Esophagus squamous epithelium (tissue), 5 donors: ENCODE data around the gene IGSF6. TPM values are rescaled to one million over a fixed set of nuclear protein-coding genes. Genes with fewer than 3 reads are reported as not detected.
"Not testable (repeated sequence)": the region's sequence is repeated elsewhere in the genome, so short reads cannot be mapped to it uniquely, and the experiment has no call there.

Experiments
- DNase-seq: peaks from one replicate; lab custom pipeline; 2025; lab: John Stamatoyannopoulos, UW
- H3K27ac ChIP-seq, 4 donors: fragments of 200-600 bp; sonication (generic); one replicate each; pipeline ENCODE4 v1.5.1; 2016 to 2019; ENCODE audit warnings: mild to moderate bottlenecking in 1 of 4
- H3K27me3 ChIP-seq, 4 donors: fragments of 200-600 bp; sonication (generic); 1 replicate in 3 of 4; 2 replicates in 1 of 4; pipeline versions ENCODE4 v1.5.1 to v1.6.0; 2017 to 2021; ENCODE audit warnings: antibody characterized with exemption in 1 of 4
- H3K36me3 ChIP-seq, 3 donors: fragments of 200-600 bp; sonication (generic); one replicate each; pipeline ENCODE4 v1.5.1; 2016 to 2019
- H3K4me1 ChIP-seq, 3 donors: fragments of 200-600 bp; sonication (generic); one replicate each; pipeline ENCODE4 v1.5.1; 2017 to 2019
- H3K4me3 ChIP-seq, 4 donors: fragments of 200-600 bp; sonication (generic); 1 replicate in 3 of 4; 2 replicates in 1 of 4; pipeline ENCODE4 v1.5.1; 2016 to 2019; ENCODE audit warnings: mild to moderate bottlenecking in 2 of 4, moderate library complexity in 1 of 4
- H3K9me3 ChIP-seq, 3 donors: fragments of 200-600 bp; sonication (generic); one replicate each; pipeline ENCODE4 v1.5.1; 2016 to 2019
- CTCF ChIP-seq, 6 experiments: fragments of 450-650 bp in 4 of 6; fragments of 200-600 bp in 2 of 6; sonication (generic) in 2 of 6; IDR thresholded peaks; one replicate each; pipeline ENCODE4 v1.5.1; 2016 to 2019; ENCODE audit warnings: antibody characterized with exemption in 6 of 6, mild to moderate bottlenecking in 4 of 6, moderate library complexity in 4 of 6
- POLR2A ChIP-seq, 4 donors: fragments of 450-650 bp; IDR thresholded peaks; one replicate each; pipeline ENCODE4 v1.6.1; 2017; ENCODE audit warnings: antibody characterized with exemption in 4 of 4, mild to moderate bottlenecking in 4 of 4, moderate library complexity in 3 of 4
- WGBS, 2 donors: methylation state at CpG; one replicate each; pipeline ENCODE4 v1.1.5; 2018; 5-methylcytosine and 5-hydroxymethylcytosine counted together
- intact Hi-C: fragments of 100-400 bp; cut with DNase I; formaldehyde crosslinking; loops from one replicate; pipeline ENCODE4 v1.15.0; 2022
- total RNA-seq, 4 donors: library from RNA; depleted of rRNA; stranded (reverse); fragments of >200 nt; gene quantifications; one replicate each; pipeline ENCODE4 v1.1.0, GENCODE V29; 2016
- donor health status: DM: yes; HTN: yes; CAD: no.

IGSF6 gene
- total RNA-seq, 4 donors from 2014 or later, result 0.18 to 3.6 (median 1.3) TPM

- Histone ChIP-seq H3K4me1 (peaks cover 6 to 47% (median 11%) of the 10 kb centered on the region in 3 donors), H3K9me3 (no peaks in the 10 kb centered on the region), H3K27me3 (no peaks in the 10 kb centered on the region), H3K36me3 (peaks cover 0 to 68% (median 6%) of the 10 kb centered on the region in 3 donors), H3K27ac (no peak overlapping the region), H3K4me3 (no peak overlapping the region)
- intact Hi-C loops, result no loop called here
- 82 to 89% methylated on average over 5 of the region's 5 CpGs for WGBS, 2 donors
- no peak for DNase-seq
- TF ChIP-seq POLR2A (IDR thresholded peaks at IDR 0.05) (no peak), CTCF (IDR thresholded peaks at IDR 0.05) (no peak)
These were observed 18.2 kb downstream of the IGSF6 start for GRCh38 chr16:21634216-21634615.

GRCh38 chr16:21631951-21632575, 20.3 kb downstream of the IGSF6 start:
- Histone ChIP-seq H3K4me1 (peaks cover 6 to 35% (median 11%) of the 10 kb centered on the region in 3 donors), H3K36me3 (peaks cover 0 to 78% (median 6%) of the 10 kb centered on the region in 3 donors), H3K27ac (peak overlapping the region in 3 of 4 donors; percentile 77 to 85 (median 79))
- H3K27me3 ChIP-seq, DNase-seq, H3K4me3 ChIP-seq, intact Hi-C loops, H3K9me3 ChIP-seq: not testable (repeated sequence)
- WGBS, 2 donors, result 54 to 71% methylated on average over 4 to 5 of the region's 5 CpGs

- intact Hi-C loops, result not testable (repeated sequence)
These were observed 21.0 kb downstream of the IGSF6 start for GRCh38 chr16:21631376-21631775.

GRCh38 chr16:21630866-21631265, 21.5 kb downstream of the IGSF6 start:
- H3K27ac ChIP-seq, result peak overlapping the region; percentile 77 to 85 (median 79)
- peaks cover 6 to 47% (median 19%) of the 10 kb centered on the region in 3 donors for H3K4me1 ChIP-seq
- DNase-seq, H3K4me3 ChIP-seq, intact Hi-C loops, H3K9me3 ChIP-seq, H3K27me3 ChIP-seq: not testable (repeated sequence)
- peaks cover 0 to 78% (median 6%) of the 10 kb centered on the region in 3 donors for H3K36me3 ChIP-seq
- WGBS, 2 donors, result 30 to 60% methylated on average over 6 of the region's 6 CpGs

More at GRCh38 chr16:21631376-21631775, 21.0 kb downstream of the IGSF6 start:
- H3K27me3 ChIP-seq, H3K9me3 ChIP-seq, DNase-seq, H3K4me3 ChIP-seq: not testable (repeated sequence)
- WGBS, 2 donors, result 41 to 52% methylated on average over 8 of the region's 8 CpGs
- Histone ChIP-seq H3K36me3 (peaks cover 0 to 78% (median 6%) of the 10 kb centered on the region in 3 donors), H3K27ac (peak overlapping the region in 3 of 4 donors; percentile 77 to 85 (median 79)), H3K4me1 (peaks cover 6 to 42% (median 15%) of the 10 kb centered on the region in 3 donors)

GRCh38 chr16:21629616-21630539, 22.5 kb downstream of the IGSF6 start:
- intact Hi-C loops, H3K9me3 ChIP-seq, H3K4me3 ChIP-seq, H3K27me3 ChIP-seq, DNase-seq: not testable (repeated sequence)
- WGBS, 2 donors, result 89 to 98% methylated on average over 9 to 17 of the region's 37 CpGs
- Histone ChIP-seq H3K4me1 (peaks cover 6 to 49% (median 19%) of the 10 kb centered on the region in 3 donors), H3K27ac (peak overlapping the region; percentile 77 to 85 (median 79)), H3K36me3 (peaks cover 7 to 78% (median 11%) of the 10 kb centered on the region in 3 donors)

- peaks cover 6 to 49% (median 19%) of the 10 kb centered on the region in 3 donors for H3K4me1 ChIP-seq
- intact Hi-C loops, result no loop called here
- H3K27me3 ChIP-seq, result no peaks in the 10 kb centered on the region
- DNase-seq, result no peak
- H3K4me3 ChIP-seq, result no peak overlapping the region
- no peak for TF ChIP-seq CTCF (IDR thresholded peaks at IDR 0.05)
- no peak for TF ChIP-seq POLR2A (IDR thresholded peaks at IDR 0.05)
- H3K27ac ChIP-seq, result peak overlapping the region in 3 of 4 donors; percentile 27 to 85 (median 31)
- H3K36me3 ChIP-seq, result peaks cover 8 to 78% (median 12%) of the 10 kb centered on the region in 3 donors
- no peaks in the 10 kb centered on the region for H3K9me3 ChIP-seq
- WGBS, 2 donors, result 59 to 82% methylated on average over 5 of the region's 5 CpGs
These were observed 23.6 kb downstream of the IGSF6 start for GRCh38 chr16:21628772-21629171.
